K562 (cell line): ENCODE measurements around the gene DCXR. TPM values are rescaled to one million over a fixed set of nuclear protein-coding genes. Genes with fewer than 3 reads are reported as not detected.

Source experiments
- ATAC-seq: fragments of 200-7000 bp; cut with Tn5 transposase; 3 replicates; pipeline ENCODE4 v1.9.1; 2020; ENCODE audit warnings: moderate library complexity
- BruUV-seq: library from RNA; stranded (reverse); fragments of 400-500 nt; replicated peaks from 2 replicates; lab custom pipeline; 2021; lab: Mats Ljungman, UMichigan
- CTCF ChIA-PET: fragments of 300-600 bp; formaldehyde crosslinking; extraction: SDS; loops from one replicate; lab custom pipeline; 2021; ENCODE audit warnings: low intra/inter-chr PET ratio; lab: Yijun Ruan, JAX
- POLR2A ChIA-PET: fragments of 300-600, 350-650 bp; sonication (Branson Sonifier 250); formaldehyde crosslinking; extraction: SDS; loops from one replicate; lab custom pipeline; 2021; ENCODE audit warnings: antibody characterized with exemption, inconsistent platforms; lab: Yijun Ruan, JAX
- DNase-seq, 4 experiments: peaks; one replicate each; pipeline versions ENCODE4 v3.0.0 to v3.0.0-alpha.2; 2011 to 2018; ENCODE audit warnings: low spot score in 3 of 4, mixed read lengths in 3 of 4; ENCODE audit errors: extremely low read depth in 1 of 4
- FAIRE-seq: peaks from 2 replicates; lab custom pipeline; 2011; peaks lifted over from hg19 to GRCh38; lab: Jason Lieb, UNC
- H2AFZ ChIP-seq: 2 replicates; pipeline ENCODE4 v1.6.0; 2011; ENCODE audit warnings: low read depth, low read length, control low read depth, inconsistent platforms
- H3K27ac ChIP-seq: fragments of 200-600 bp; 3 replicates; pipeline ENCODE4 v1.8.0; 2011; ENCODE audit warnings: low read depth, mild to moderate bottlenecking, control low read depth, inconsistent platforms, low read length, moderate library complexity, mixed read lengths; ENCODE audit errors: extremely low read depth
- H3K27me3 ChIP-seq, 2 experiments: fragments of 300-600 bp in 1 of 2; 2 replicates in 1 of 2; 3 replicates in 1 of 2; pipeline versions ENCODE4 v1.6.0 to v1.8.0; 2011; ENCODE audit warnings: inconsistent platforms in 2 of 2, low read length in 2 of 2, mild to moderate bottlenecking in 1 of 2, mixed read lengths in 1 of 2, moderate library complexity in 1 of 2; ENCODE audit not compliant: control insufficient read depth in 2 of 2, insufficient read depth in 2 of 2
- H3K36me3 ChIP-seq: fragments of 300-600 bp; 3 replicates; pipeline ENCODE4 v1.8.0; 2011; ENCODE audit warnings: mild to moderate bottlenecking, low read length, inconsistent platforms; ENCODE audit not compliant: control insufficient read depth, insufficient read depth
- H3K4me1 ChIP-seq, 2 experiments: fragments of 200-600 bp in 1 of 2; replicated peaks in 1 of 2; 2 replicates in 1 of 2; 3 replicates in 1 of 2; pipeline versions ENCODE4 v1.5.1 to v1.8.0; 2011; ENCODE audit warnings: inconsistent platforms in 2 of 2, low read length in 2 of 2, mild to moderate bottlenecking in 1 of 2, mixed read lengths in 1 of 2, moderate library complexity in 1 of 2; ENCODE audit not compliant: control insufficient read depth in 2 of 2, insufficient read depth in 2 of 2
- H3K4me2 ChIP-seq: 2 replicates; pipeline ENCODE4 v1.6.1; 2011; ENCODE audit warnings: low read length, control low read depth, inconsistent platforms, mixed read lengths; ENCODE audit not compliant: insufficient read depth
- H3K4me3 ChIP-seq: fragments of 200-600 bp; sonication (generic), shearing (Covaris generic); 2 replicates; pipeline ENCODE4 v1.5.1; 2016; ENCODE audit warnings: control low read depth, inconsistent platforms
- H3K79me2 ChIP-seq: fragments of 200-600 bp; 3 replicates; pipeline ENCODE4 v1.8.0; 2011; ENCODE audit warnings: low read length, inconsistent platforms; ENCODE audit not compliant: control insufficient read depth, insufficient read depth
- H3K9ac ChIP-seq, 2 experiments: 2 replicates each; pipeline versions ENCODE4 v1.6.0 to v1.6.1; 2011; ENCODE audit warnings: low read depth in 2 of 2, low read length in 2 of 2, control low read depth in 1 of 2, inconsistent platforms in 1 of 2, mild to moderate bottlenecking in 1 of 2, mixed read lengths in 1 of 2; ENCODE audit not compliant: insufficient read depth in 1 of 2
- H3K9me1 ChIP-seq: one replicate; pipeline ENCODE4 v1.6.0; 2011; ENCODE audit warnings: inconsistent platforms, mild to moderate bottlenecking, low read length, moderate library complexity; ENCODE audit not compliant: control insufficient read depth, insufficient read depth
- H3K9me3 ChIP-seq: replicated peaks from 2 replicates; pipeline ENCODE4 v1.5.1; 2011; ENCODE audit warnings: low read depth, low read length, inconsistent platforms; ENCODE audit not compliant: control insufficient read depth, insufficient read depth
- H4K20me1 ChIP-seq: replicated peaks from 2 replicates; pipeline ENCODE4 v1.6.1; 2011; ENCODE audit warnings: low read length, inconsistent platforms, mixed read lengths; ENCODE audit not compliant: control insufficient read depth, insufficient read depth
- MBD1 ChIP-seq: fragments of 250-450 bp; sonication (Bioruptor Pico); IDR thresholded peaks from 2 replicates; pipeline ENCODE4 v1.8.0; 2022; ENCODE audit warnings: inconsistent platforms
- RBFOX2 ChIP-seq: fragments of 200-400 bp; formaldehyde crosslinking; IDR thresholded peaks from 2 replicates; pipeline ENCODE4 v1.6.1; 2017; ENCODE audit warnings: low read depth, mild to moderate bottlenecking, low read length, moderate library complexity
- STAT6 ChIP-seq: sonication (generic); formaldehyde crosslinking; IDR thresholded peaks from 2 replicates; pipeline ENCODE4 v1.8.1; 2023; ENCODE audit warnings: mild to moderate bottlenecking, missing genetic modification reagents
- WGBS: fragments of 100-300 bp; shearing (Covaris generic); methylation state at CpG from one replicate; pipeline ENCODE4 v1.1.6; 2016; ENCODE audit warnings: low coverage, mixed read lengths; ENCODE audit not compliant: insufficient coverage; ENCODE audit errors: missing lambda C conversion rate; 5-methylcytosine and 5-hydroxymethylcytosine counted together
- in situ Hi-C: fragments of 300-500 bp; cut with MboI; formaldehyde crosslinking; loops from 4 replicates; pipeline ENCODE4 v1.15.0; 2018; ENCODE audit warnings: inconsistent platforms, mixed read lengths
- intact Hi-C: fragments of 100-400 bp; cut with micrococcal nuclease; formaldehyde crosslinking; loops from 2 replicates; pipeline ENCODE4 v1.14.2; 2022
- polyA plus RNA-seq, 8 experiments: library from polyadenylated mRNA; depleted of rRNA in 4 of 8; stranded (reverse) in 5 of 8; unstranded in 3 of 8; fragments of >200 nt; fragmentation: Nextera tagmentation in 2 of 8; fragmentation: Illumina TruSeq in 1 of 8; extraction: Ambion mirVana in 2 of 8; extraction: Trizol in 1 of 8; gene quantifications; 2 replicates each; pipeline versions ENCODE4 v1.2.1 to v1.2.3, GENCODE V29; 2011 to 2014; ENCODE audit warnings: inconsistent platforms in 1 of 8, missing spikeins in 1 of 8
- total RNA-seq, 7 experiments: library from RNA; depleted of rRNA in 6 of 7; stranded (reverse); fragments of >200 nt in 6 of 7; fragmentation: Illumina TruSeq in 2 of 7; extraction: Trizol in 2 of 7; gene quantifications; 2 replicates each; pipeline versions ENCODE4 v1.2.1 to v1.2.3, GENCODE V29; 2011 to 2021; ENCODE audit warnings: low replicate concordance in 1 of 7

The DCXR gene
- total and polyA plus RNA-seq, 9 of the 15 experiments (the other 6 are each of a cell fraction or from before 2014, with no cell fraction given) = 21.3 to 274 (median 156) TPM

DNA sequence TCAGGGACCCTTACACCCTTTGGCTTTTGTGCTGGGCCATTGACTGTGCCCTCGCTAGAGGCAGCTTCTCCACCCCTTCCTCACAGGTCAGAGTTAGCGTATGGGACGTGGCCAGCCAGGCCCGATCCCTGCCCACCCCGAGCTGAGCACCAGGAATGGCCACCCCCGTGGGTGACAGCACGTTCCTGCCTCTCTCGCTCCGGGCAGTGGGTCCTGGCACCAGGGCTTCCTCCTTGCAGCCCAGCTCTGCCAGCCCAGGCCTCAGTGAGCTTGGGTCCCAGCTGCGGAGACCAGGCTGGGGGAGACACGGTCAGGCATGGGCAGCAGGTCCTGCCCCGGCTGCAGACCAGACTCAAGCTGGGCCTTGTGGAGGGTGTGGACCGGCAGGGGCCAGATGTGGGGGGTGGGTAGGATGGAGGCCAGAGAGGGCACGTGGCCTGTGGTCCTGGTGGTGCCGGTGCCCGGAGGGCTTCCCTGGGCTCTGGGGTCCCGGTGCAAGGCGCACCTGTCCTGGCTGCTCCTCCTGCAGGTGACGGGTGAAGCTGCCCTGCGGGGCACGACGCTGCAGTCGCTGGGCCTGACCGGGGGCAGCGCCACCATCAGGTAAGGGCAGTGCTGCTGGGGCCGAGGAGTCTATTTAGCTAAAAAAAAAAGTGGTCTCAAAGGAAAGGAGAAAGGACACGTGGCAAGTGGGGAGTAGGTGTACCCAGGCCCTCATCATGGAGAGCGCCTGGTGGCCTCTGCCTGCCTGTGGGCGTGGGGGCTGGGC lies 41.9 kb downstream of the DCXR start:
- FAIRE-seq (no peak), DNase-seq (no peak)
- CTCF ChIA-PET = no interaction called here
- Histone ChIP-seq H3K9me3 (no peaks in the 10 kb centered on the region), H3K4me2 (no peak overlapping the region), H3K36me3 (peaks cover 10% of the 10 kb centered on the region; the same call in 1 of the 3 replicates), H3K9me1 (peaks cover 3% of the 10 kb centered on the region), H2AFZ (no peak overlapping the region), H3K27ac (no peak overlapping the region), H3K4me1 (peaks cover 0 to 72% of the 10 kb centered on the region in 2 experiments; a peak in 2 of 5 replicates)
- POLR2A ChIA-PET = no interaction called here
- BruUV-seq = no TSS peak
- no peak for TF ChIP-seq STAT6 (CRISPR knock-in tag)
- peak; percentile 15; the same call in 1 of the 2 replicates for TF ChIP-seq RBFOX2
- no peak for TF ChIP-seq MBD1 (CRISPR knock-in tag)
- TF ChIP-seq, all 486 proteins: peak for 1
- Histone ChIP-seq H3K4me3 (no peak overlapping the region), H4K20me1 (no peaks in the 10 kb centered on the region), H3K9ac (peak overlapping the region in 1 of 2 experiments; percentile 56; a peak in 1 of 4 replicates), H3K79me2 (no peaks in the 10 kb centered on the region), H3K27me3 (no peaks in the 10 kb centered on the region)
- in situ Hi-C loops (no loop called here), intact Hi-C loops (no loop called here)
- 93% methylated on average over 25 of the region's 29 CpGs for WGBS
- ATAC-seq = no peak
